A673 (cell line): ENCODE results near the gene RHOT1. TPM values are rescaled to one million over a fixed set of nuclear protein-coding genes. Genes with fewer than 3 reads are reported as not detected.

ENCODE experiments used
- BruUV-seq: library from RNA; stranded (reverse); fragments of 400-500 nt; replicated peaks from 2 replicates; lab custom pipeline; 2021; lab: Mats Ljungman, UMichigan
- CTCF ChIA-PET: fragments of 300-600 bp; sonication (Branson Sonifier 250); formaldehyde crosslinking; loops from one replicate; lab custom pipeline; 2022; ENCODE audit warnings: antibody characterized with exemption; lab: Charles Lee
- POLR2A ChIA-PET: fragments of 300-600 bp; sonication (Branson Sonifier 250); formaldehyde crosslinking; loops from one replicate; lab custom pipeline; 2022; ENCODE audit warnings: antibody characterized with exemption; ENCODE audit not compliant: low non-redundant PET; lab: Charles Lee
- DNase-seq: peaks from one replicate; pipeline ENCODE4 v3.0.0-alpha.2; 2015; ENCODE audit warnings: low spot score
- H3K27ac ChIP-seq: fragments of 200-600 bp; sonication (generic); 2 replicates; pipeline ENCODE4 v1.5.1; 2016; ENCODE audit warnings: mixed run types, low read depth, mild to moderate bottlenecking, mixed read lengths, antibody characterized with exemption, low read length; ENCODE audit not compliant: poor library complexity, severe bottlenecking
- H3K27me3 ChIP-seq: fragments of 200-600 bp; sonication (generic); replicated peaks from 2 replicates; pipeline ENCODE4 v1.6.1; 2017; ENCODE audit warnings: mixed run types, low read depth, mild to moderate bottlenecking, mixed read lengths, antibody characterized with exemption, low read length; ENCODE audit not compliant: insufficient read depth, poor library complexity
- H3K36me3 ChIP-seq: fragments of 200-600 bp; sonication (generic); 2 replicates; pipeline ENCODE4 v1.6.1; 2016; ENCODE audit warnings: mixed run types, mild to moderate bottlenecking, mixed read lengths, antibody characterized with exemption, low read length; ENCODE audit not compliant: insufficient read depth, poor library complexity, severe bottlenecking
- H3K4me1 ChIP-seq: fragments of 200-600 bp; sonication (generic); 2 replicates; pipeline ENCODE4 v1.6.1; 2017; ENCODE audit warnings: mixed run types, mild to moderate bottlenecking, mixed read lengths, antibody characterized with exemption, low read length; ENCODE audit not compliant: insufficient read depth, poor library complexity, severe bottlenecking
- H3K4me3 ChIP-seq: fragments of 200-600 bp; sonication (generic); 2 replicates; pipeline ENCODE4 v1.5.1; 2016; ENCODE audit warnings: low read depth, mixed run types, mild to moderate bottlenecking, mixed read lengths, low read length; ENCODE audit not compliant: poor library complexity, severe bottlenecking
- H3K9me3 ChIP-seq: fragments of 200-600 bp; sonication (generic); 2 replicates; pipeline ENCODE4 v1.6.1; 2016; ENCODE audit warnings: mixed run types, low read depth, mild to moderate bottlenecking, mixed read lengths, antibody characterized with exemption, low read length; ENCODE audit not compliant: poor library complexity, severe bottlenecking
- CTCF ChIP-seq: fragments of 300-800, 200-600 bp; sonication (generic); conservative IDR thresholded peaks from 2 replicates; pipeline ENCODE4 v1.5.1; 2017; ENCODE audit warnings: low read depth, mild to moderate bottlenecking, antibody characterized with exemption, low read length, moderate library complexity, mixed read lengths
- EZH2 ChIP-seq: fragments of 200-600 bp; sonication (generic); IDR thresholded peaks from 2 replicates; pipeline ENCODE4 v1.6.1; 2017; ENCODE audit warnings: borderline replicate concordance, low read depth, mild to moderate bottlenecking, mixed read lengths, antibody characterized with exemption, low read length; ENCODE audit not compliant: poor library complexity, severe bottlenecking
- intact Hi-C: fragments of 100-400 bp; cut with micrococcal nuclease; formaldehyde crosslinking; loops from one replicate; pipeline ENCODE4 v1.10.0; 2022; ENCODE audit not compliant: unreplicated experiment
- total RNA-seq: library from RNA; stranded (reverse); gene quantifications from 2 replicates; pipeline ENCODE4 v1.2.3, GENCODE V29; 2021

Gene RHOT1
- total RNA-seq, 1 experiment from 2014 or later: 18.0 TPM

- ChIA-PET CTCF (no interaction called here), POLR2A (no interaction called here)
- Histone ChIP-seq H3K27me3 (no peaks in the 10 kb centered on the region), H3K4me1 (no peaks in the 10 kb centered on the region), H3K27ac (no peak overlapping the region), H3K4me3 (no peak overlapping the region), H3K9me3 (no peaks in the 10 kb centered on the region), H3K36me3 (no peaks in the 10 kb centered on the region)
- intact Hi-C loops: no loop called here
- BruUV-seq: no TSS peak
- TF ChIP-seq EZH2 (no peak), CTCF (no peak)
- no peak for DNase-seq
Measured at GRCh38 chr17:32158870-32159585, 16.7 kb downstream of the RHOT1 start.

- Histone ChIP-seq H3K4me3 (no peak overlapping the region), H3K4me1 (no peaks in the 10 kb centered on the region), H3K27ac (no peak overlapping the region), H3K27me3 (no peaks in the 10 kb centered on the region), H3K9me3 (no peaks in the 10 kb centered on the region), H3K36me3 (no peaks in the 10 kb centered on the region)
- ChIA-PET CTCF (no interaction called here), POLR2A (no interaction called here)
- TF ChIP-seq CTCF (no peak), EZH2 (no peak)
- DNase-seq: no peak
- intact Hi-C loops: no loop called here
- BruUV-seq: no TSS peak
Measured at GRCh38 chr17:32159586-32160438, 17.5 kb downstream of the RHOT1 start.

GRCh38 chr17:32160526-32160925 is 18.2 kb downstream of the RHOT1 start:
- H3K9me3 ChIP-seq: no peaks in the 10 kb centered on the region
- no TSS peak for BruUV-seq
- no peaks in the 10 kb centered on the region for H3K36me3 ChIP-seq
- H3K4me3 ChIP-seq: no peak overlapping the region
- H3K4me1 ChIP-seq: no peaks in the 10 kb centered on the region
- DNase-seq: no peak
- no peak for TF ChIP-seq EZH2
- TF ChIP-seq CTCF: no peak
- H3K27me3 ChIP-seq: no peaks in the 10 kb centered on the region
- ChIA-PET CTCF (no interaction called here), POLR2A (no interaction called here)
- H3K27ac ChIP-seq: no peak overlapping the region
- intact Hi-C loops: no loop called here
